SK-N-SH treated with all-trans-retinoic acid at 6 μM for 48 hours (cell line): ENCODE results near the gene ARHGAP9.

Experiments used
- ATAC-seq: fragments of 200-7000 bp; cut with Tn5 transposase; 3 replicates; pipeline ENCODE4 v1.9.1; 2020; ENCODE audit warnings: mild to moderate bottlenecking, moderate library complexity
- ARNTL ChIP-seq: fragments of 450-650 bp; formaldehyde crosslinking; IDR thresholded peaks from 2 replicates; pipeline ENCODE4 v1.5.0; 2020; ENCODE audit warnings: low read depth, mild to moderate bottlenecking, moderate library complexity, borderline replicate concordance
- BACH2 ChIP-seq: fragments of 250-450 bp; sonication (Bioruptor Pico); IDR thresholded peaks from 2 replicates; pipeline ENCODE4 v1.9.0; 2021; ENCODE audit warnings: mild to moderate bottlenecking, borderline replicate concordance
- CREB5 ChIP-seq: fragments of 250-450 bp; sonication (Bioruptor Pico); IDR thresholded peaks from 2 replicates; pipeline ENCODE4 v1.5.1; 2020; ENCODE audit warnings: low read depth, mild to moderate bottlenecking, moderate library complexity
- CSRNP3 ChIP-seq: fragments of 250-450 bp; sonication (Bioruptor Pico); IDR thresholded peaks from 2 replicates; pipeline ENCODE4 v1.5.1; 2021; ENCODE audit warnings: mild to moderate bottlenecking, moderate library complexity
- ESRRG ChIP-seq: fragments of 250-450 bp; sonication (Bioruptor Pico); IDR thresholded peaks from 2 replicates; pipeline ENCODE4 v1.6.1; 2021; ENCODE audit warnings: mild to moderate bottlenecking
- GLIS3 ChIP-seq: fragments of 250-450 bp; sonication (Bioruptor Pico); IDR thresholded peaks from 2 replicates; pipeline ENCODE4 v1.5.0; 2020; ENCODE audit warnings: mild to moderate bottlenecking, moderate library complexity
- OSR1 ChIP-seq: fragments of 250-450 bp; sonication (Bioruptor Pico); IDR thresholded peaks from 2 replicates; pipeline ENCODE4 v1.8.0; 2022; ENCODE audit warnings: moderate library complexity, mild to moderate bottlenecking, inconsistent platforms
- PATZ1 ChIP-seq: fragments of 250-450 bp; sonication (Bioruptor Pico); IDR thresholded peaks from 2 replicates; pipeline ENCODE4 v1.8.0; 2020; ENCODE audit warnings: mild to moderate bottlenecking, moderate library complexity, borderline replicate concordance
- POU6F1 ChIP-seq: fragments of 250-450 bp; sonication (Bioruptor Pico); IDR thresholded peaks from 2 replicates; pipeline ENCODE4 v1.8.0; 2021; ENCODE audit warnings: low read depth, mild to moderate bottlenecking, moderate library complexity, borderline replicate concordance
- PPARA ChIP-seq: fragments of 250-450 bp; sonication (Bioruptor Pico); IDR thresholded peaks from 2 replicates; pipeline ENCODE4 v1.5.0; 2020; ENCODE audit warnings: mild to moderate bottlenecking, borderline replicate concordance
- SNAI2 ChIP-seq: fragments of 250-450 bp; sonication (Bioruptor Pico); IDR thresholded peaks from 2 replicates; pipeline ENCODE4 v1.5.0; 2020; ENCODE audit warnings: mild to moderate bottlenecking, moderate library complexity
- TCF4 ChIP-seq: fragments of 250-450 bp; sonication (Bioruptor Pico); IDR thresholded peaks from 2 replicates; pipeline ENCODE4 v1.8.0; 2021; ENCODE audit warnings: mild to moderate bottlenecking, moderate library complexity, borderline replicate concordance
- TOX ChIP-seq: fragments of 250-450 bp; sonication (Bioruptor Pico); IDR thresholded peaks from 2 replicates; pipeline ENCODE4 v1.8.0; 2021; ENCODE audit warnings: mild to moderate bottlenecking, moderate library complexity, borderline replicate concordance
- TSHZ2 ChIP-seq: fragments of 250-450 bp; sonication (Bioruptor Pico); IDR thresholded peaks from 2 replicates; pipeline ENCODE4 v1.5.0; 2020; ENCODE audit warnings: mild to moderate bottlenecking, moderate library complexity
- ZC3H10 ChIP-seq: fragments of 250-450 bp; sonication (Bioruptor Pico); IDR thresholded peaks from 2 replicates; pipeline ENCODE4 v1.5.1; 2021; ENCODE audit warnings: mild to moderate bottlenecking, moderate library complexity
- ZFP3 ChIP-seq: fragments of 250-450 bp; sonication (Bioruptor Pico); IDR thresholded peaks from 2 replicates; pipeline ENCODE4 v1.5.0; 2020; ENCODE audit warnings: mild to moderate bottlenecking, moderate library complexity
- ZFP30 ChIP-seq: fragments of 450-650 bp; formaldehyde crosslinking; IDR thresholded peaks from 2 replicates; pipeline ENCODE4 v1.5.0; 2022; ENCODE audit warnings: mild to moderate bottlenecking, moderate library complexity
- ZNF565 ChIP-seq: fragments of 450-650 bp; formaldehyde crosslinking; conservative IDR thresholded peaks from 2 replicates; pipeline ENCODE4 v1.5.0; 2020; ENCODE audit warnings: low read depth, mild to moderate bottlenecking, moderate library complexity
- ZNF70 ChIP-seq: fragments of 450-650 bp; formaldehyde crosslinking; IDR thresholded peaks from 2 replicates; pipeline ENCODE4 v1.5.0; 2020; ENCODE audit warnings: mild to moderate bottlenecking, moderate library complexity

The ARHGAP9 gene

GRCh38 chr12:57513266-57513665 lies 33.6 kb upstream of the ARHGAP9 start:
- ATAC-seq: no peak
- TF ChIP-seq POU6F1 (CRISPR knock-in tag): no peak
- TF ChIP-seq ARNTL (CRISPR knock-in tag): no peak
- TF ChIP-seq ZC3H10 (CRISPR knock-in tag): no peak
- no peak for TF ChIP-seq ZNF565 (CRISPR knock-in tag)
- no peak for TF ChIP-seq TSHZ2 (CRISPR knock-in tag)
- TF ChIP-seq ZFP30 (CRISPR knock-in tag): no peak
- TF ChIP-seq TOX (CRISPR knock-in tag): no peak
- TF ChIP-seq ZNF70 (CRISPR knock-in tag): no peak

- TF ChIP-seq OSR1 (CRISPR knock-in tag) (no peak), SNAI2 (CRISPR knock-in tag) (no peak), ZC3H10 (CRISPR knock-in tag) (no peak), ZFP3 (CRISPR knock-in tag) (no peak), PPARA (CRISPR knock-in tag) (no peak), GLIS3 (no peak), PATZ1 (CRISPR knock-in tag) (no peak), POU6F1 (CRISPR knock-in tag) (no peak), CREB5 (no peak), ESRRG (CRISPR knock-in tag) (no peak), BACH2 (CRISPR knock-in tag) (no peak), TCF4 (CRISPR knock-in tag) (no peak), ZFP30 (CRISPR knock-in tag) (no peak), CSRNP3 (no peak)
- no peak for ATAC-seq
Measured at GRCh38 chr12:57512665-57513064, 33.0 kb upstream of the ARHGAP9 start.
